HEK293 (cell line): ENCODE measurements around the gene CDH23.

ENCODE experiments used
- BCL11B ChIP-seq: fragments of 450-650 bp; formaldehyde crosslinking; IDR thresholded peaks from 2 replicates; pipeline ENCODE4 v1.5.1; 2016; ENCODE audit warnings: low read depth, missing biosample characterization, missing genetic modification characterization
- SALL2 ChIP-seq: fragments of 450-650 bp; formaldehyde crosslinking; IDR thresholded peaks from 2 replicates; pipeline ENCODE4 v1.5.0; 2017; ENCODE audit warnings: missing biosample characterization, mild to moderate bottlenecking, missing genetic modification characterization, borderline replicate concordance
- SP2 ChIP-seq: fragments of 450-650 bp; formaldehyde crosslinking; IDR thresholded peaks from 2 replicates; pipeline ENCODE4 v1.5.1; 2016; ENCODE audit warnings: missing biosample characterization, missing genetic modification characterization
- TF ChIP-seq, protein P1 (sequence below): fragments of 450-650 bp; formaldehyde crosslinking; IDR thresholded peaks from 2 replicates; pipeline ENCODE4 v1.5.1; 2016; ENCODE audit warnings: missing biosample characterization, missing genetic modification characterization
- TF ChIP-seq, protein P2 (sequence below): fragments of 450-650 bp; formaldehyde crosslinking; IDR thresholded peaks from 2 replicates; pipeline ENCODE4 v1.5.1; 2017; ENCODE audit warnings: missing biosample characterization, missing genetic modification characterization

DNA sequence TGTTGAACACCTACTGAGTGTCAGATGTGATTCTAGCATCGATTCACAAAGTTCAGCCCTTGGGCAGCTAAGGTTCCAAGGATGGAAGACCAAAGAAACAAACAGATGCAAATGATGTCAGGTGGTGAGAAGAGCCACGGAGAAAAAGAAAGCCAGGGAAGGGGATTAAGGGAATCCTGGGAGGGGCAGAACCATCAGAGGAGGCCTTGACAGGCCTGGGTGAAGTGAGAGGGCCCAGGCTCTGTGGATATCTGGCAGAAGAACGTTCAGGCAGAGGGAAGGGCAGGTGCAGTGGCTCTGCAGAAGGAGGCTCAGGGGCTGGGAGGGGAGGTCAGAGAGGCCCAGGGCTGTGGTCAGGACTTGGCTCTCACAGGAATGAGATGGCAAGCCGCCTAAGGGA lies 232.4 kb downstream of the CDH23 start:
- no peak for TF ChIP-seq SALL2 (tag by site-specific recombination)
- TF ChIP-seq, protein P1, sequence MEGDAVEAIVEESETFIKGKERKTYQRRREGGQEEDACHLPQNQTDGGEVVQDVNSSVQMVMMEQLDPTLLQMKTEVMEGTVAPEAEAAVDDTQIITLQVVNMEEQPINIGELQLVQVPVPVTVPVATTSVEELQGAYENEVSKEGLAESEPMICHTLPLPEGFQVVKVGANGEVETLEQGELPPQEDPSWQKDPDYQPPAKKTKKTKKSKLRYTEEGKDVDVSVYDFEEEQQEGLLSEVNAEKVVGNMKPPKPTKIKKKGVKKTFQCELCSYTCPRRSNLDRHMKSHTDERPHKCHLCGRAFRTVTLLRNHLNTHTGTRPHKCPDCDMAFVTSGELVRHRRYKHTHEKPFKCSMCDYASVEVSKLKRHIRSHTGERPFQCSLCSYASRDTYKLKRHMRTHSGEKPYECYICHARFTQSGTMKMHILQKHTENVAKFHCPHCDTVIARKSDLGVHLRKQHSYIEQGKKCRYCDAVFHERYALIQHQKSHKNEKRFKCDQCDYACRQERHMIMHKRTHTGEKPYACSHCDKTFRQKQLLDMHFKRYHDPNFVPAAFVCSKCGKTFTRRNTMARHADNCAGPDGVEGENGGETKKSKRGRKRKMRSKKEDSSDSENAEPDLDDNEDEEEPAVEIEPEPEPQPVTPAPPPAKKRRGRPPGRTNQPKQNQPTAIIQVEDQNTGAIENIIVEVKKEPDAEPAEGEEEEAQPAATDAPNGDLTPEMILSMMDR, result no peak
- no peak for TF ChIP-seq SP2
- TF ChIP-seq, protein P2, sequence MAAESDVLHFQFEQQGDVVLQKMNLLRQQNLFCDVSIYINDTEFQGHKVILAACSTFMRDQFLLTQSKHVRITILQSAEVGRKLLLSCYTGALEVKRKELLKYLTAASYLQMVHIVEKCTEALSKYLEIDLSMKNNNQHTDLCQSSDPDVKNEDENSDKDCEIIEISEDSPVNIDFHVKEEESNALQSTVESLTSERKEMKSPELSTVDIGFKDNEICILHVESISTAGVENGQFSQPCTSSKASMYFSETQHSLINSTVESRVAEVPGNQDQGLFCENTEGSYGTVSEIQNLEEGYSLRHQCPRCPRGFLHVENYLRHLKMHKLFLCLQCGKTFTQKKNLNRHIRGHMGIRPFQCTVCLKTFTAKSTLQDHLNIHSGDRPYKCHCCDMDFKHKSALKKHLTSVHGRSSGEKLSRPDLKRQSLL (tag by site-specific recombination), result no peak
- TF ChIP-seq BCL11B (tag by site-specific recombination), result no peak
